Glutamatergic neuron (in vitro differentiated cells): Measurements from ENCODE around the gene SEPTIN3. TPM values are rescaled to one million over a fixed set of nuclear protein-coding genes. Genes with fewer than 3 reads are reported as not detected.

Experiments used
- DNase-seq: peaks from one replicate; pipeline ENCODE4 v3.0.0; 2022
- H3K27ac Mint-ChIP-seq: one replicate; pipeline ENCODE4 v1.8.0; 2020; ENCODE audit warnings: mild to moderate bottlenecking, mixed read lengths, inconsistent platforms; ENCODE audit not compliant: unreplicated experiment
- H3K27me3 Mint-ChIP-seq: one replicate; pipeline ENCODE4 v1.8.0; 2020; ENCODE audit warnings: mild to moderate bottlenecking, moderate library complexity, mixed read lengths, inconsistent platforms; ENCODE audit not compliant: unreplicated experiment
- H3K36me3 Mint-ChIP-seq: one replicate; pipeline ENCODE4 v1.8.0; 2020; ENCODE audit warnings: mild to moderate bottlenecking, mixed read lengths, inconsistent platforms; ENCODE audit not compliant: unreplicated experiment
- H3K4me1 Mint-ChIP-seq: one replicate; pipeline ENCODE4 v1.8.0; 2020; ENCODE audit warnings: mild to moderate bottlenecking, low read depth, mixed read lengths, inconsistent platforms; ENCODE audit not compliant: unreplicated experiment
- H3K4me3 Mint-ChIP-seq: one replicate; pipeline ENCODE4 v1.8.0; 2020; ENCODE audit warnings: mild to moderate bottlenecking, mixed read lengths, inconsistent platforms; ENCODE audit not compliant: unreplicated experiment
- H3K9me3 Mint-ChIP-seq: one replicate; pipeline ENCODE4 v1.8.0; 2020; ENCODE audit warnings: mild to moderate bottlenecking, moderate library complexity, mixed read lengths, inconsistent platforms; ENCODE audit not compliant: unreplicated experiment
- total RNA-seq: library from RNA; stranded (reverse); fragmentation: NEBNext Ultra II Directional; extraction: Animal tissue kit (Norgen Biotek cat#: 25700); gene quantifications from one replicate; pipeline ENCODE4 v1.2.1, GENCODE V29; 2021; ENCODE audit not compliant: unreplicated experiment
- TF ChIP-seq, protein P1 (sequence below): fragments of 200-600 bp; sonication (generic); IDR thresholded peaks from one replicate; pipeline ENCODE4 v1.5.0; 2021; ENCODE audit not compliant: partially characterized antibody, unreplicated experiment

SEPTIN3 gene
- total RNA-seq, 1 donor from 2014 or later = 216 TPM

DNA sequence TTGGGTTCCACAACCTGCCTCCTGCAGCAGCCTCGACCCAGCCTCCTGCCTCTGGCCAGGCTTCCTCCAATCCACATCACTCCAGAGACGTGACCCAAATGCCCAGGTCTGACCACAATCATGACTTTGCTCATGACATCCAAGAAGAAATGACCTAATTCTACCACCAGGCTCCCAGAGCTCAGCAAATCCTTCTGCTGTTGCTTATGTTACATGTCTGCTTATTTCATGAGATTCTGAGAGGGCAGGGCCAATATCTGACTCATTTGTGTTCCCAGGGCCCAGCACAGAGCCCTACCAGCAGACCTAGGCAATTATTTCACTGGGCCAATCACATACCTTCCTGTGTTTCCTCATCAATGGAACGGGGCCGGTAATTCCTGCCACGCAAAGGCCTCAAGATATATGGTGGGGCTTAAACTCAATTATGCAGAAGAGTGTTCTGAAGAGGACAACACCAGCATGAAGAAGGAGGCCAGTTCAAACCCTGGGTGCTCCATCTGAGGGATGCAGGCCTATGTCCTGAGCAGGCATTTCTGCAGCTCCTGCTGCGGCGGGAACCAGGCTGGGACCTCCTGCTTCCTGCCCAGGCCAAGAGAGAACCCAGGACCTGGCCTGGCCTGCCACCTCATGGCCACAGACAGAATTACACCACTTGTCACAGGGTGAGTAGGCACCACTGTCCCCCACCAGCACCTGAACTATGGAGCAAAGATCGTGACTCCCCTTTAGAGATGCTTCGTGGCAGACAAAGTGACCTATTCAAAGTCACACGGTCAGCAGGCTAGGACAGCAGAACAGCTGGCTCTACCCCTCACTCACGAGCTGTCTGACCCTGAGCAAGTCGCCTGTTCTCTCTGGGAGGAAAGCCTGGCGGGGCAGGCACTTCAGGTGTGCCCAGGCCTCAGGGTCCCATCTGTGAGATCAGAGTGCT, 28.1 kb upstream of the SEPTIN3 start:
- H3K4me3 Mint-ChIP-seq = no peak overlapping the region
- peaks cover 4% of the 10 kb centered on the region for H3K9me3 Mint-ChIP-seq
- no peaks in the 10 kb centered on the region for H3K36me3 Mint-ChIP-seq
- peaks cover 1% of the 10 kb centered on the region for H3K27me3 Mint-ChIP-seq
- TF ChIP-seq, protein P1, sequence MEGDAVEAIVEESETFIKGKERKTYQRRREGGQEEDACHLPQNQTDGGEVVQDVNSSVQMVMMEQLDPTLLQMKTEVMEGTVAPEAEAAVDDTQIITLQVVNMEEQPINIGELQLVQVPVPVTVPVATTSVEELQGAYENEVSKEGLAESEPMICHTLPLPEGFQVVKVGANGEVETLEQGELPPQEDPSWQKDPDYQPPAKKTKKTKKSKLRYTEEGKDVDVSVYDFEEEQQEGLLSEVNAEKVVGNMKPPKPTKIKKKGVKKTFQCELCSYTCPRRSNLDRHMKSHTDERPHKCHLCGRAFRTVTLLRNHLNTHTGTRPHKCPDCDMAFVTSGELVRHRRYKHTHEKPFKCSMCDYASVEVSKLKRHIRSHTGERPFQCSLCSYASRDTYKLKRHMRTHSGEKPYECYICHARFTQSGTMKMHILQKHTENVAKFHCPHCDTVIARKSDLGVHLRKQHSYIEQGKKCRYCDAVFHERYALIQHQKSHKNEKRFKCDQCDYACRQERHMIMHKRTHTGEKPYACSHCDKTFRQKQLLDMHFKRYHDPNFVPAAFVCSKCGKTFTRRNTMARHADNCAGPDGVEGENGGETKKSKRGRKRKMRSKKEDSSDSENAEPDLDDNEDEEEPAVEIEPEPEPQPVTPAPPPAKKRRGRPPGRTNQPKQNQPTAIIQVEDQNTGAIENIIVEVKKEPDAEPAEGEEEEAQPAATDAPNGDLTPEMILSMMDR = peak; percentile 95
- DNase-seq = peak; percentile 91
- H3K4me1 Mint-ChIP-seq = no peaks in the 10 kb centered on the region
- no peak overlapping the region for H3K27ac Mint-ChIP-seq

DNA sequence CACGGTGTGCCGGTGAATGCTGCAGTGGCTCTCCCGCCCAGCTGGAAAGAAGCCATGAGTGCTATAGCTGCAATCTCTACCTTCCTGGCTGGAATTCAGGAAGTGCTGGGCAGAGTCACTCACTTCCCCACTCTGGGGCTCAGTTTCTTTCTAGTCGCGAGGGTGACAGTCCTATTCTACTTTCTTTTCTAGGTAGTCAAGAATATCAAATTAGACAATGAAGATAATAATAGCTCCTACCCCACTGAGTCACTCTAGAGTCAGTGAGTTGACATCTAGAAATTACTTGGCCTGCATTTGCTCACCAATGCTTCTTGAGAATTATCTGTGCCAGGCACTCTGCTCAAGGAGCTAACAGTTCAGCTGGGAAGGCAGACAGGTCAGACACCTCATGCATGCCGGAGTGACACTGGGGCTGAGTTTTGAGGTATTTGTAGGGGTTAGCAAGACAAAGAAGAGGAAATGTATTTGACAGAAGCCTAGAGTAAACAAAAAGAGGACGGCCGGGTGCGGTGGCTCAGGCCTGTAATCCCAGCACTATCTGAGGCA, 25.5 kb upstream of the SEPTIN3 start:
- no peak for DNase-seq
- peaks cover 1% of the 10 kb centered on the region for H3K27me3 Mint-ChIP-seq
- no peaks in the 10 kb centered on the region for H3K36me3 Mint-ChIP-seq
- no peaks in the 10 kb centered on the region for H3K4me1 Mint-ChIP-seq
- H3K4me3 Mint-ChIP-seq = no peak overlapping the region
- TF ChIP-seq, protein P1 = no peak
- H3K9me3 Mint-ChIP-seq = peaks cover 4% of the 10 kb centered on the region
- H3K27ac Mint-ChIP-seq = no peak overlapping the region

DNA sequence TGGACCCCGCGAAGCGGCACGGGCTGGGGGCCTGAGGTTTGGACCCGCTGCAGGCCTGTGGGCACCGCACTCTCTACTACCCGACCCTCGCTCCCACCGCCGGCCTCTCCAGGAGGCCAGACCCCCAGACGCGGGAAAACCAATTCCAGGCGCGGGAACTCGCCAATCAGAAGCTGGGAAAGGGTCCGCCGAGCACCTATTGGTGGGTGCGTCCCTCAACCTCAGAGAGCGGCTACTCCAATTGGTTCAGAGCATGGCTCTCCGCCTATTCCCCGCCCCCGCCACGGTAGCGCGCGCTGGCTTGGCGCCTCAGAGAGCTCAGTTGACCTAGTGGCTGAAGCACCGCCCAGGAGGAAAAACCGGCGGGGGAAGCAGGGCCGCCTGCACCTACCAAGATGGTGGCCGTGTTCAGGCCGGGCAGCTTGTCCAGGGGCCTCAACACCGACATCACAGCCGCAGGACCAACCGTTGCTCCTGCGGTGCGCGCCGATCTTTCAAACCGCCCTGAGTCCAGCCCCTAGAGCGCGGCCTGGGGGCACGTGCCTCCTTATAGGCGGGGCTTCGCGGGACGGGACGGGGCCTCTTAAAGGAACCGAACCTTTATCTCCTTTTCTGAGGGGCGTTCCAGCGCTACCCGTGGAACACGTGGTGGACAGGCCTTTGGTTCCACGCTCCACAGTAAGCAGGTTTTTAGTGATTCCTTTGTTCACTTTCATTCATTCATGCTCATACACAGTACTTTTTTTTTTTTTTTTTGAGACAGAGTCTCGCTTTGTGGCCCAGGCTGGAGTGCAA, 22.4 kb upstream of the SEPTIN3 start, which contains the start of gene CENPM:
Gene CENPM (minus strand): TSS at position 524 of the 795 bp plus-strand sequence. CDS start 76 bp downstream, at position 448.
- peaks cover 3% of the 10 kb centered on the region for H3K27me3 Mint-ChIP-seq
- H3K36me3 Mint-ChIP-seq = no peaks in the 10 kb centered on the region
- TF ChIP-seq, protein P1 = no peak
- H3K9me3 Mint-ChIP-seq = peaks cover 6% of the 10 kb centered on the region
- H3K4me3 Mint-ChIP-seq = peak within 1 kb of the TSS; percentile 85
- peaks cover 8% of the 10 kb centered on the region for H3K4me1 Mint-ChIP-seq
- peak within 1 kb of the TSS; percentile 43 for H3K27ac Mint-ChIP-seq
- DNase-seq = peak; percentile 94

DNA sequence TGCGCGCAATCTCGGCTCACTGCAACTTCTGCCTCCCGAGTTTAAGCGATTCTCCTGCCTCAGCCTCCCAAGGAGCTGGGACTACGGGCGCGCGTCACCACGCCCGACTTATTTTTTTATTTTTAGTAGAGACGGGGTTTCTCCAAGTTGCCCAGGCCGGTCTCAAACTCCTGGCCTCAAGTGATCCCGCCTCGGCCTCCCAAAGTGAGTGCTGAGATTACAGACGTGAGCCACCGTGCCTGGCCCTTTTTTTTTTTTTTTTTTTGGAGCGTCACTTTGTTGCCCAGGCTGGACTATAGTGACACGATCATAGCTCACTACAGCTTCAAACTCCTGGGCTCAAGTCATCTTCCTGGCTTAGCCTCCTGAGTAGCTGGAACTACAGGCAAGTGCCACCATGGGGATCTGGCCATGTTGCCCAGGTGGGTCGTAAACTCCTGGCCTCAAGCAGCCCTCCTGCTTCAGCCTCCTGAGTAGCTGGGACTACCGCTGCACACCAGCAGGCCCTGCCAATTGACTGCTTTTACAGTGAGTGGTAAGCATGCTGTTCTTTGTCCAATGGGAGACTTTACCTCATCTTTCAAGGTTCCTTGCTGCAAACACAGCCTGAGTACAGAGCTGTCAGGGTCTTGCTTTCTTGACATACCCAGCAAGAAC, 21.7 kb upstream of the SEPTIN3 start:
- TF ChIP-seq, protein P1 = no peak
- DNase-seq = no peak
- H3K4me1 Mint-ChIP-seq = peaks cover 13% of the 10 kb centered on the region
- peak overlapping the region; percentile 84 for H3K4me3 Mint-ChIP-seq
- no peaks in the 10 kb centered on the region for H3K36me3 Mint-ChIP-seq
- peaks cover 6% of the 10 kb centered on the region for H3K9me3 Mint-ChIP-seq
- peaks cover 3% of the 10 kb centered on the region for H3K27me3 Mint-ChIP-seq
- no peak overlapping the region for H3K27ac Mint-ChIP-seq
